Left renal pelvis (tissue), 4 donors: ENCODE measurements around the gene ISG20L2. TPM values are rescaled to one million over a fixed set of nuclear protein-coding genes. Genes with fewer than 3 reads are reported as not detected.
"Not testable (repeated sequence)": the region's sequence is repeated elsewhere in the genome, so short reads cannot be mapped to it uniquely, and the experiment has no call there.

ENCODE experiments used
- DNase-seq, 4 donors: peaks; one replicate each; pipeline ENCODE4 v3.0.0-alpha.2; 2013; ENCODE audit warnings: low read depth in 4 of 4, low spot score in 3 of 4
- polyA plus RNA-seq, 4 donors: library from polyadenylated mRNA; unstranded; fragments of 120-200 nt; gene quantifications; one replicate each; pipeline ENCODE4 v1.2.1, GENCODE V29; 2013; ENCODE audit not compliant: insufficient read length in 4 of 4

Gene ISG20L2
- 10 to 100 TPM; 39.0 to 46.1 (median 43.7) TPM for polyA plus RNA-seq

- DNase-seq: peak in 3 of 4 donors; percentile 92 to 93 (median 92)
Observed at GRCh38 chr1:156728599-156729462, at the start of gene ISG20L2. Gene ISG20L2 (minus strand): TSS chr1:156728766. CDS start chr1:156727652, 1,114 bp downstream.

- no peak for DNase-seq
Observed at GRCh38 chr1:156777573-156777972, 49.0 kb upstream of the ISG20L2 start.

- no peak for DNase-seq
Observed at GRCh38 chr1:156776942-156777341, 48.4 kb upstream of the ISG20L2 start.

- no peak for DNase-seq
Observed at GRCh38 chr1:156775799-156776198, 47.2 kb upstream of the ISG20L2 start.

GRCh38 chr1:156773607-156774006 lies 45.0 kb upstream of the ISG20L2 start:
- no peak for DNase-seq

GRCh38 chr1:156772728-156773497 lies 44.3 kb upstream of the ISG20L2 start:
- DNase-seq: no peak

GRCh38 chr1:156772222-156772621 lies 43.7 kb upstream of the ISG20L2 start:
- DNase-seq: no peak

- DNase-seq: no peak
Observed at GRCh38 chr1:156768610-156769295, 40.2 kb upstream of the ISG20L2 start.

GRCh38 chr1:156767879-156768604 lies 39.5 kb upstream of the ISG20L2 start:
- no peak for DNase-seq

- peak; percentile 98 to 100 (median 99) for DNase-seq
Observed at GRCh38 chr1:156767101-156767878, 38.7 kb upstream of the ISG20L2 start, which contains the start of gene PRCC. Gene PRCC (plus strand): TSS chr1:156767535. CDS start chr1:156767772, 237 bp downstream.

GRCh38 chr1:156766298-156767100 lies 37.9 kb upstream of the ISG20L2 start:
- DNase-seq: no peak

GRCh38 chr1:156765666-156766065 lies 37.1 kb upstream of the ISG20L2 start:
- DNase-seq: no peak

- not testable (repeated sequence) for DNase-seq
Observed at GRCh38 chr1:156765136-156765535, 36.6 kb upstream of the ISG20L2 start.

GRCh38 chr1:156760796-156761104 lies 32.2 kb upstream of the ISG20L2 start:
- no peak for DNase-seq

GRCh38 chr1:156760092-156760795 lies 31.7 kb upstream of the ISG20L2 start:
- no peak for DNase-seq

GRCh38 chr1:156757572-156758253 lies 29.1 kb upstream of the ISG20L2 start:
- DNase-seq: not testable (repeated sequence)

GRCh38 chr1:156756355-156756754 lies 27.8 kb upstream of the ISG20L2 start:
- no peak for DNase-seq
